NCI-H345 (cell line): ENCODE results near the gene GRIK3.
"Not testable (repeated sequence)": the region's sequence is repeated elsewhere in the genome, so short reads cannot be mapped to it uniquely, and the experiment has no call there.

Source experiments
- DNase-seq: peaks from one replicate; lab custom pipeline; 2025; lab: John Stamatoyannopoulos, UW

Gene GRIK3

GRCh38 chr1:36909359-36909758 lies 125.0 kb downstream of the GRIK3 start:
- DNase-seq: not testable (repeated sequence)

GRCh38 chr1:36908096-36908495 lies 126.2 kb downstream of the GRIK3 start:
- no peak for DNase-seq

GRCh38 chr1:36906555-36906954 lies 127.8 kb downstream of the GRIK3 start:
- DNase-seq: no peak

- no peak for DNase-seq
These were observed 128.4 kb downstream of the GRIK3 start for GRCh38 chr1:36905941-36906340.

- DNase-seq: no peak
These were observed 134.2 kb downstream of the GRIK3 start for GRCh38 chr1:36900128-36900527.

GRCh38 chr1:36897813-36898212 lies 136.5 kb downstream of the GRIK3 start:
- DNase-seq: not testable (repeated sequence)

- no peak for DNase-seq
These were observed 139.5 kb downstream of the GRIK3 start for GRCh38 chr1:36894824-36895223.

GRCh38 chr1:36890776-36891175 lies 143.5 kb downstream of the GRIK3 start:
- no peak for DNase-seq

- no peak for DNase-seq
These were observed 144.7 kb downstream of the GRIK3 start for GRCh38 chr1:36889478-36890226.

- DNase-seq: no peak
These were observed 145.4 kb downstream of the GRIK3 start for GRCh38 chr1:36888811-36889477.

GRCh38 chr1:36885540-36886357 lies 148.6 kb downstream of the GRIK3 start:
- no peak for DNase-seq

- DNase-seq: no peak
These were observed 149.5 kb downstream of the GRIK3 start for GRCh38 chr1:36884801-36885200.

- no peak for DNase-seq
These were observed 150.2 kb downstream of the GRIK3 start for GRCh38 chr1:36884029-36884701.

- no peak for DNase-seq
These were observed 150.9 kb downstream of the GRIK3 start for GRCh38 chr1:36883315-36883949.

- no peak for DNase-seq
These were observed 151.6 kb downstream of the GRIK3 start for GRCh38 chr1:36882536-36883285.

- DNase-seq: no peak
These were observed 152.8 kb downstream of the GRIK3 start for GRCh38 chr1:36881541-36881940.

- DNase-seq: no peak
These were observed 153.3 kb downstream of the GRIK3 start for GRCh38 chr1:36881068-36881405.

- no peak for DNase-seq
These were observed 153.9 kb downstream of the GRIK3 start for GRCh38 chr1:36880155-36881067.

GRCh38 chr1:36879613-36880012 lies 154.7 kb downstream of the GRIK3 start:
- DNase-seq: no peak

GRCh38 chr1:36876990-36877389 lies 157.3 kb downstream of the GRIK3 start:
- no peak for DNase-seq
